HG02840 (cell line): ENCODE results near the gene DES.

ENCODE experiments used
- ATAC-seq: cut with Tn5 transposase; IDR thresholded peaks from one replicate; pipeline ENCODE4 v1.9.1; 2021; ENCODE audit warnings: mild to moderate bottlenecking, moderate library complexity, moderate number of reproducible peaks; ENCODE audit not compliant: unreplicated experiment, low FRiP score

Gene DES

DNA sequence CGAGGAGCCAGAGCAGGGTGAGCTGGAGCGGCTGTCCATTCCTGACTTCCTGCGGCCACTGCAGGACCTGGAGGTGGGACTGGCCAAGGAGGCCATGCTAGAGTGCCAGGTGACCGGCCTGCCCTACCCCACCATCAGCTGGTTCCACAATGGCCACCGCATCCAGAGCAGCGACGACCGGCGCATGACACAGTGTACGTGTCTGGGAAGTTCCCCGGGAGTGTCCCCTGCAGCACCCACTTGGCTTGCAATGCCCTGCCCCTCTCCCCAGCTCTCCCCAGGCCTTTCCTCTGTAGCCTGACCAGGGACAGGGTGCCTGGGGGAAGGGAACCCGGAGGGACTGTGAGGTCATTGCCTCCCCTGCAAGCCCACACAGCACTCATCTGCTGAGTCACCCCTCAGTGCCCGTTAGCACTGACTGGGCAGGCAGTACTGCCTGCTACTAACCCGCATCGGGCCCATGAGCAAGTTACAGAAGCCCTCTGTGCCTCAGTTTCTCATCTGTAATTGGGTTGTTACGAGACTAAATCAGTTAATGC is 51.1 kb downstream of the DES start:
- no peak for ATAC-seq

DNA sequence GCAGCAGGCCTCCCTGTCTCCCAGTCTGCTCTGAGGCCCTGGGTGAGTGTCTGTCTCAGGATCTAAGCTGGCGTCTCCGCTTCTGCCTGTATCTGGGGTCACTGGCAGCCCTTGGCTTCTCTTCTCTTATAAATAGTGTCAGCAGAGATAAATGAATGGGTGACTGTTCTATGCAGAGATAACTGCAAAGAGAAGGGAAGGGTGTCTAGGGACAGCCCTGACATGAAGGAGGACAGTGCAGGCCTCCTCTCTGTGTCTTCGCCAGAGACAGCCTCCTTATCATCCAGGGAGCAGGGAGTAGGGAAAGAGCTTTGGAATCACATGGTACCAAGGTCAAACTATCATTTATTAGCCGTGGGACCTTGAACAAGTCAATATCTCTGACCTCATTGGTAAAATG is 52.3 kb downstream of the DES start:
- no peak for ATAC-seq

DNA sequence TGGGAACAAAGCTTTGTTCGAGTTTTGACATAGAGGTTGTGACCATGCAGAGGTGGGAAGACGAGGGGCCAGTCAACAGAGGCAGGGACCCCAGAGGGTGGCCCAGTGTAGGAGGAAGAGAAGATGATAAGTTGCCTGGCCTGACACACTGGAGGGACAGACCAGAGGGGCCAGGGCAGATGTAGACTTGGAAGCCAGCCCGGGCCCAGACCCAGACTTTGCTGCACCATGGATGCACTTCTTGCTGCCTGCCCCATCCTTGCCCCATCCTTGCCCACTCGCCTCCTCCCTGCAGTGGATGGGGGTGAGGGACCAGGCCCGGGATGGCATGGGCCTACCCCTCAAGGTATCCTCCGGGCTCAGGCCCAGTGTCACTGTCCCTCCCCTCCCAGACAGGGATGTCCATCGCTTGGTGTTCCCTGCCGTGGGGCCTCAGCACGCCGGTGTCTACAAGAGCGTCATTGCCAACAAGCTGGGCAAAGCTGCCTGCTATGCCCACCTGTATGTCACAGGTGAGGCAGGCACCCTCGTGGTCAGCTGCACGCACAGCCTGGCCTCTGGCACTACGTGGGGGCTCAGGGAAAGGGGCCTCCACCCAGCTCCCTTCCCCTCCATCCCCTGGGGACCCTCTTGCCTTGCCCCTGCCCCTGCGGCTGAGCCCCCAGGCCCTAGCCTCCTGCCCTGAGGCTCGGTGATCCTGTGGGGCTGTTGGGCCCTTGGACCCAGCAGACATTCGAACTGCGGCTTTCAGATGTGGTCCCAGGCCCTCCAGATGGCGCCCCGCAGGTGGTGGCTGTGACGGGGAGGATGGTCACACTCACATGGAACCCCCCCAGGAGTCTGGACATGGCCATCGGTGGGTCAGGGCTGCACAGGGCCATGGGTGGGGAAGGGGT is 53.5 kb downstream of the DES start:
- no peak for ATAC-seq

DNA sequence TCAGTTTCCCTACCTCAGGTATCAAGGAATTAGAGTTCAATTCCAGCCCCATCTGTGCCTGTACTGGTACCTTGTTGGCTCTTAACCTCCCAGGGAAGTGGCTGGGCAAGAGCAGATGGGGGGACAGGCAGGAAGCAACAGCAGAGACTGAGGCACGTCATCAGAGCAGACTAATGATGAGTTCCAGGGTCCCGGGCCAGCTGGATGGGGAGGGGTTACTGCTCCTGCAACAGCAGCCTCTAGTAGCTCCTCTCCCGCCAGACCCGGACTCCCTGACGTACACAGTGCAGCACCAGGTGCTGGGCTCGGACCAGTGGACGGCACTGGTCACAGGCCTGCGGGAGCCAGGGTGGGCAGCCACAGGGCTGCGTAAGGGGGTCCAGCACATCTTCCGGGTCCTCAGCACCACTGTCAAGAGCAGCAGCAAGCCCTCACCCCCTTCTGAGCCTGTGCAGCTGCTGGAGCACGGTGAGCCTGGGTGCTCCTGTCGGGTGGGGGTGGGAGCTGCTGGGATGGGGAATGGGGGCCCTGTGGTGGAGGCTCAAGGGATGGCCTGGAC is 54.5 kb downstream of the DES start:
- ATAC-seq = no peak

DNA sequence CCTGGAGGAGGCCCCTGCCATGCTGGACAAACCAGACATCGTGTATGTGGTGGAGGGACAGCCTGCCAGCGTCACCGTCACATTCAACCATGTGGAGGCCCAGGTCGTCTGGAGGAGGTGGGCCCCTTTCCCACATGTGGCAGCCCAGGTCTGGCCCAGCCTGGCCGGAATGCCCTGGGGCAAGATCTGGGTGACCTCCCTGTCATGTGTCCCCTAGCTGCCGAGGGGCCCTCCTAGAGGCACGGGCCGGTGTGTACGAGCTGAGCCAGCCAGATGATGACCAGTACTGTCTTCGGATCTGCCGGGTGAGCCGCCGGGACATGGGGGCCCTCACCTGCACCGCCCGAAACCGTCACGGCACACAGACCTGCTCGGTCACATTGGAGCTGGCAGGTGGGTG is 55.3 kb downstream of the DES start:
- no peak for ATAC-seq

DNA sequence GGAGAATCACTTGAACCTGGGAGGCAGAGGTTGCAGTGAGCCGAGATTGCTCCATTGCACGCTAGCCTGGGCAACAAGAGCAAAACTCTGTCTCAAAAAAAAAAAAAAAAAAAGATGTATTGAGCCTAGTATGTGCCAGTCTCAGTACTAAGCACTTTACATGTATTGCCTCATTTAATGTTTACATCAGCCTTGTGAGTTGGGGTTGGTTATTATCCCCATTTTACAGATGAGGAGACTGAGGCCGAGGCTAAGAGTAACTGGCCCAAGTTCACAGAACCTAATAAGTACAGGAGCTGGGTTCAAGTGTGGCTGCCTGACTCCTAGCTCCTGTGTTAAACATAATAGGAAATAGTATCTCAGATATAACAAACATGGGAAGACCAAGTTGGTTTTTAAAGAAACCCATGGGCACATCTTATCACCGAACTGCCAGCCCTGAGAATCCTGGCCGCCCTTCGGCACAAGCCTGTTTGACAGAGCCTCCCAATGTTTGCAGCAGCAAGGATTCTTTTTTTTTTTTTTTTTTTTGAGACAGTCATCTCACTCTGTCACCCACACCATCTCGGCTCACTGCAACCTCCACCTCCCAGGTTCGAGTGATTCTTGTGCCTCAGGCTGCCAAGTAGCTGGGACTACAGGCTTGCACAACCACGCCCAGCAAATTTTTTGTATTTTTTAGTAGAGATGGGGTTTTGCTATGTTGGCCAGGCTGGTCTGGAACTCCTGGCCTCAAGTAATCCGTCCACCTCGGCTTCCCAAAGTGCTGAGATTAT is 56.3 kb downstream of the DES start:
- no peak for ATAC-seq

DNA sequence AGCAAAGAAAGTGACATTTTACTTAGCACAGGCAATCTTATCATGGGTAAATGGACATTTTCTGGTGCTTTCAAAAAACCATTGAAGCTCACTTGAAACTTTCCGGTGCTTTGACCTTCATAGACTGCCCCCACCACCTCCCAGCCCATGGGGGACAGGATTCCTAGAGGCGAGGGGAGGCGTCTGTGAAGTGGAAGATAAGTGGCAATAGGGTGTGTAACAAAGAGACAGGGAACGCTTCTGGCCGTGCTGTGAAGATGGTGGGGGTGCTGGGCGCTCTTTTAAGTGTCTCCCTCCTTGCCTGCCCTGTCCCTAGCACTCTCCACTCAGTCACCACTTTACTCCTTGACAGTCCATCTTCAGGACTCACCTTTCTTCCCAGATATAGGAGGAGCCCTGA is 57.1 kb downstream of the DES start:
- no peak for ATAC-seq

DNA sequence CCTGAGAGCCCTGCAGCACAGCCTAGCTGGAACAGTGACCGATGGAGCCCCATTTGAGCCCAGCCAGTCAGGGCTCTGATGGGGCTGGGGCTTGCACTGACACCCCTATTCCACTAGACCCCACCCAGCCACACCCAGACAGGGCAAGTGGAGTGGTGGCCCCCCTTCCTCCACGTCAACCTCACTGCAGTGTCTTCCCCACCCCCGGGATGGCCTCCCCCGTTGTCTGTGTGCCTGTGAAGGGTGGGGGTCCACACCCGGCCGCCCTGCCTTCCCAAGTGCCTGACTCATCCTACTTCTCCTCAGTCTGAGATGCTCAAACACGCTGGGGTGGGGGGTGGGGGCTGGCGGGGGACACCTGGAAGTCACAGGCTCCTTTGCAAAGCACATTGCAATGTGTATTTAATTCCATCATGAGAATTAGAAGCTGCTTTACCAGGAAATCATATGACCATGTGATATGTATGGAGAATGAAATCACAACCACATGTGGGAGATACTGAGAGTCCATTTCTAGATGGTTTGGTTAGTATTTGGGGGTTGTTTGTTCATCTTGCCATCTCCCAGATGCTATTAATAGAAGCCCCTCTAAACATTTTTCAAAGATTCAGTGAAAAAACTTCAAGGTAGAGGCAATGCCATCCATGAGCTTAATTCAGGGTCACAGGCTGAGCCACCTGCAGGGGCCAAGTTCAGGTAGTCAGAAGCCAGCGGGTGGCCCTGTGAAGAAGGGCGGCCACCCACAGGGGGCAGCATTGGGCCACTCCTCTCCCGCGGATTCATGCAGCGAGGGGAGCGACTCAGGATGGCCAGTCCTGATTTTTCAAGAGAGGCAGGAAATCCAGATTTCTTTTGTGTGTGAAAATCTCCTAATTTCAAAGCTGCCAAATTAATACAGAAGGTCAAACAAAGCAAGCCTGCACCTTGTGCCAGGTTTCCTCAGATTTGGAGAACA is 57.8 kb downstream of the DES start:
- ATAC-seq = no peak
